Measurements from ENCODE around the gene FGF22.
"Not testable (repeated sequence)": the region's sequence is repeated elsewhere in the genome, so short reads cannot be mapped to it uniquely, and the experiment has no call there.

The FGF22 gene

GRCh38 chr19:664913-665443 lies 25.3 kb downstream of the FGF22 start:
- Mint-ChIP-seq H3K27me3 (peaks cover 9% of the 10 kb centered on the region), H3K4me1 (peaks cover 42% of the 10 kb centered on the region), H3K27ac (peak overlapping the region; percentile 49), H3K9me3 (no peaks in the 10 kb centered on the region), H3K36me3 (peaks cover 7% of the 10 kb centered on the region), H3K4me3 (peak overlapping the region; percentile 48)
- no peak for ATAC-seq

- H3K27me3 Mint-ChIP-seq, ATAC-seq, H3K4me3 Mint-ChIP-seq, H3K36me3 Mint-ChIP-seq, H3K9me3 Mint-ChIP-seq, H3K27ac Mint-ChIP-seq: not testable (repeated sequence)
- H3K4me1 Mint-ChIP-seq, result peaks cover 21% of the 10 kb centered on the region
These were observed 27.4 kb downstream of the FGF22 start for GRCh38 chr19:666985-667573.

GRCh38 chr19:668675-669434 lies 29.2 kb downstream of the FGF22 start:
- peaks cover 14% of the 10 kb centered on the region for H3K4me1 Mint-ChIP-seq
- not testable (repeated sequence) for H3K27ac Mint-ChIP-seq, H3K4me3 Mint-ChIP-seq, H3K36me3 Mint-ChIP-seq, ATAC-seq, H3K9me3 Mint-ChIP-seq
- H3K27me3 Mint-ChIP-seq, result peaks cover 16% of the 10 kb centered on the region

- H3K36me3 Mint-ChIP-seq, result no peaks in the 10 kb centered on the region
These were observed 31.0 kb downstream of the FGF22 start for GRCh38 chr19:670609-671075.

GRCh38 chr19:674282-675151 lies 34.8 kb downstream of the FGF22 start:
- H3K4me1 Mint-ChIP-seq, result peaks cover 8% of the 10 kb centered on the region
- ATAC-seq, result no peak
- H3K4me3 Mint-ChIP-seq, result no peak overlapping the region
- H3K9me3 Mint-ChIP-seq, result no peaks in the 10 kb centered on the region
- H3K27ac Mint-ChIP-seq, result no peak overlapping the region
- H3K27me3 Mint-ChIP-seq, result peaks cover 28% of the 10 kb centered on the region
- H3K36me3 Mint-ChIP-seq, result no peaks in the 10 kb centered on the region

More at GRCh38 chr19:670609-671075, 31.0 kb downstream of the FGF22 start:
- Mint-ChIP-seq H3K27ac (no peak overlapping the region), H3K27me3 (peaks cover 32% of the 10 kb centered on the region), H3K4me1 (peaks cover 7% of the 10 kb centered on the region), H3K4me3 (no peak overlapping the region), H3K9me3 (no peaks in the 10 kb centered on the region)
- ATAC-seq, result no peak

- no peak overlapping the region for H3K4me3 Mint-ChIP-seq
- no peak for ATAC-seq
- no peaks in the 10 kb centered on the region for H3K36me3 Mint-ChIP-seq
- H3K4me1 Mint-ChIP-seq, result peaks cover 8% of the 10 kb centered on the region
- H3K9me3 Mint-ChIP-seq, result no peaks in the 10 kb centered on the region
- H3K27me3 Mint-ChIP-seq, result peaks cover 26% of the 10 kb centered on the region
- H3K27ac Mint-ChIP-seq, result no peak overlapping the region
These were observed 36.3 kb downstream of the FGF22 start for GRCh38 chr19:676007-676338.

- Mint-ChIP-seq H3K27ac (no peak within 1 kb of the TSS), H3K4me3 (no peak within 1 kb of the TSS)
These were observed 36.8 kb downstream of the FGF22 start, which contains the start of gene FSTL3 for GRCh38 chr19:676339-677105. Gene FSTL3 (plus strand): TSS chr19:676392. CDS start chr19:676424, 32 bp downstream.

GRCh38 chr19:677201-677600 lies 37.5 kb downstream of the FGF22 start:
- Mint-ChIP-seq H3K9me3 (no peaks in the 10 kb centered on the region), H3K4me3 (no peak overlapping the region), H3K27ac (no peak overlapping the region), H3K27me3 (peaks cover 26% of the 10 kb centered on the region), H3K36me3 (no peaks in the 10 kb centered on the region), H3K4me1 (peaks cover 8% of the 10 kb centered on the region)
- ATAC-seq, result no peak

More at GRCh38 chr19:676339-677105, 36.8 kb downstream of the FGF22 start, which contains the start of gene FSTL3:
- Mint-ChIP-seq H3K27me3 (peaks cover 26% of the 10 kb centered on the region), H3K4me1 (peaks cover 8% of the 10 kb centered on the region), H3K9me3 (no peaks in the 10 kb centered on the region), H3K36me3 (no peaks in the 10 kb centered on the region)
- no peak for ATAC-seq

- H3K27ac Mint-ChIP-seq, result no peak overlapping the region
- no peak for ATAC-seq
- H3K27me3 Mint-ChIP-seq, result peaks cover 26% of the 10 kb centered on the region
- no peaks in the 10 kb centered on the region for H3K36me3 Mint-ChIP-seq
- no peaks in the 10 kb centered on the region for H3K9me3 Mint-ChIP-seq
- peaks cover 8% of the 10 kb centered on the region for H3K4me1 Mint-ChIP-seq
- H3K4me3 Mint-ChIP-seq, result no peak overlapping the region
These were observed 38.1 kb downstream of the FGF22 start for GRCh38 chr19:677601-678436.

GRCh38 chr19:678791-679388 lies 39.2 kb downstream of the FGF22 start:
- no peaks in the 10 kb centered on the region for H3K9me3 Mint-ChIP-seq
- H3K4me1 Mint-ChIP-seq, result peaks cover 8% of the 10 kb centered on the region
- H3K36me3 Mint-ChIP-seq, result no peaks in the 10 kb centered on the region
- peak overlapping the region; percentile 70 for H3K4me3 Mint-ChIP-seq
- peaks cover 19% of the 10 kb centered on the region for H3K27me3 Mint-ChIP-seq
- no peak for ATAC-seq
- H3K27ac Mint-ChIP-seq, result no peak overlapping the region

GRCh38 chr19:679418-680286 lies 40.0 kb downstream of the FGF22 start:
- peak; percentile 22 for ATAC-seq
- no peaks in the 10 kb centered on the region for H3K36me3 Mint-ChIP-seq
- H3K27ac Mint-ChIP-seq, result no peak overlapping the region
- H3K9me3 Mint-ChIP-seq, result no peaks in the 10 kb centered on the region
- peaks cover 13% of the 10 kb centered on the region for H3K27me3 Mint-ChIP-seq
- H3K4me3 Mint-ChIP-seq, result peak overlapping the region; percentile 70
- H3K4me1 Mint-ChIP-seq, result peaks cover 8% of the 10 kb centered on the region

- peak; percentile 92 for ATAC-seq
- no peaks in the 10 kb centered on the region for H3K36me3 Mint-ChIP-seq
- H3K4me1 Mint-ChIP-seq, result peaks cover 3% of the 10 kb centered on the region
- H3K4me3 Mint-ChIP-seq, result peak overlapping the region; percentile 86
- H3K27me3 Mint-ChIP-seq, result peaks cover 5% of the 10 kb centered on the region
- peak overlapping the region; percentile 85 for H3K27ac Mint-ChIP-seq
- no peaks in the 10 kb centered on the region for H3K9me3 Mint-ChIP-seq
These were observed 40.8 kb downstream of the FGF22 start for GRCh38 chr19:680287-681028.

Data from stimulated activated memory B cell treated with anti-CD40 and anti-IgM and Interleukin-4, amounts not matched to agents 10 μg/mL and 1 μg/mL and 100 μg/mL, for 72 hours (primary cell).